HepG2 (cell line): Measurements from ENCODE around the gene ASL. TPM values are rescaled to one million over a fixed set of nuclear protein-coding genes. Genes with fewer than 3 reads are reported as not detected.

Source experiments
- HNRNPH1 ChIP-seq: fragments of 200-400 bp; formaldehyde crosslinking; optimal IDR thresholded peaks from 2 replicates; pipeline ENCODE3; 2017; ENCODE audit warnings: mild to moderate bottlenecking, low read depth, low read length
- KDM1A ChIP-seq: IDR thresholded peaks from 2 replicates; pipeline ENCODE4 v1.6.1; 2016; ENCODE audit warnings: missing compliant biosample characterization
- PHF20 ChIP-seq: sonication (generic); formaldehyde crosslinking; IDR thresholded peaks from 2 replicates; pipeline ENCODE4 v1.5.0; 2020; ENCODE audit warnings: mild to moderate bottlenecking, missing genetic modification reagents
- RNF2 ChIP-seq: fragments of 450-650 bp; conservative IDR thresholded peaks from 2 replicates; pipeline ENCODE4 v1.6.1; 2016; ENCODE audit warnings: low read depth
- SOX6 ChIP-seq, 2 experiments: fragments of 450-650 bp in 1 of 2; sonication (generic) in 1 of 2; formaldehyde crosslinking in 1 of 2; IDR thresholded peaks; 2 replicates each; pipeline versions ENCODE4 v1.4.0 to v1.6.1; 2017 to 2020; ENCODE audit warnings: antibody characterized with exemption in 1 of 2, mild to moderate bottlenecking in 1 of 2, missing genetic modification reagents in 1 of 2
- TARDBP ChIP-seq: sonication (generic); formaldehyde crosslinking; IDR thresholded peaks from 2 replicates; pipeline ENCODE4 v1.8.0; 2022; ENCODE audit warnings: mild to moderate bottlenecking, missing genetic modification reagents
- ZNF510 ChIP-seq: sonication (generic); formaldehyde crosslinking; IDR thresholded peaks from 2 replicates; pipeline ENCODE4 v1.4.0; 2020; ENCODE audit warnings: low read depth, mild to moderate bottlenecking, missing genetic modification reagents
- ZNF562 ChIP-seq: sonication (generic); formaldehyde crosslinking; IDR thresholded peaks from 2 replicates; pipeline ENCODE4 v1.8.0; 2022; ENCODE audit warnings: missing genetic modification reagents, borderline replicate concordance
- ZNF605 ChIP-seq: sonication (generic); formaldehyde crosslinking; IDR thresholded peaks from 2 replicates; pipeline ENCODE4 v1.8.0; 2022; ENCODE audit warnings: mild to moderate bottlenecking, missing genetic modification reagents
- ZNF709 ChIP-seq: sonication (generic); formaldehyde crosslinking; IDR thresholded peaks from 2 replicates; pipeline ENCODE4 v1.5.0; 2020; ENCODE audit warnings: mild to moderate bottlenecking, missing genetic modification reagents
- ZNF746 ChIP-seq: sonication (generic); formaldehyde crosslinking; IDR thresholded peaks from 2 replicates; pipeline ENCODE4 v1.8.0; 2022; ENCODE audit warnings: mild to moderate bottlenecking, missing genetic modification reagents
- ZNF768 ChIP-seq: sonication (generic); formaldehyde crosslinking; IDR thresholded peaks from 2 replicates; pipeline ENCODE4 v1.4.0; 2020; ENCODE audit warnings: missing genetic modification reagents
- polyA plus RNA-seq, 8 experiments: library from polyadenylated mRNA; depleted of rRNA in 3 of 8; stranded (reverse) in 7 of 8; unstranded in 1 of 8; fragments of >200 nt; fragmentation: Illumina TruSeq in 4 of 8; extraction: Trizol in 4 of 8; gene quantifications; 2 replicates each; pipeline versions ENCODE4 v1.2.1 to v1.2.3, GENCODE V29; 2011 to 2016; ENCODE audit warnings: low read depth in 4 of 8, missing spikeins in 1 of 8, mixed read lengths in 1 of 8; ENCODE audit not compliant: insufficient read depth in 1 of 8
- total RNA-seq, 5 experiments: library from RNA; depleted of rRNA; stranded (reverse); fragments of >200 nt; fragmentation: Illumina TruSeq; extraction: Trizol; gene quantifications; 2 replicates each; pipeline ENCODE4 v1.2.3, GENCODE V29; 2016; ENCODE audit warnings: low read depth in 1 of 5
- TF ChIP-seq, protein P1 (sequence below): sonication (generic); formaldehyde crosslinking; IDR thresholded peaks from 2 replicates; pipeline ENCODE4 v1.8.1; 2023; ENCODE audit warnings: mild to moderate bottlenecking, missing genetic modification reagents
- TF ChIP-seq, protein P2 (sequence below): sonication (generic); formaldehyde crosslinking; IDR thresholded peaks from 2 replicates; pipeline ENCODE4 v1.4.0; 2020; ENCODE audit warnings: missing genetic modification reagents, mild to moderate bottlenecking, borderline replicate concordance
- TF ChIP-seq, protein P3 (sequence below): sonication (generic); formaldehyde crosslinking; IDR thresholded peaks from 2 replicates; pipeline ENCODE4 v1.9.0; 2022; ENCODE audit warnings: missing genetic modification reagents, mild to moderate bottlenecking, borderline replicate concordance
- TF ChIP-seq, protein P4 (sequence below): sonication (generic); formaldehyde crosslinking; IDR thresholded peaks from 2 replicates; pipeline ENCODE4; 2020; ENCODE audit warnings: missing genetic modification reagents, mild to moderate bottlenecking, borderline replicate concordance
- TF ChIP-seq, protein P5 (sequence below): sonication (generic); formaldehyde crosslinking; IDR thresholded peaks from 2 replicates; pipeline ENCODE4 v1.4.0; 2020; ENCODE audit warnings: missing genetic modification reagents
- TF ChIP-seq, protein P6 (sequence below): sonication (generic); formaldehyde crosslinking; IDR thresholded peaks from 2 replicates; pipeline ENCODE4 v1.4.0; 2020; ENCODE audit warnings: mild to moderate bottlenecking, missing genetic modification reagents, borderline replicate concordance

ASL gene
- total and polyA plus RNA-seq, 2 of the 13 experiments (the other 11 are each of a cell fraction or from before 2014, with no cell fraction given), result 71.4 to 96.5 TPM

DNA sequence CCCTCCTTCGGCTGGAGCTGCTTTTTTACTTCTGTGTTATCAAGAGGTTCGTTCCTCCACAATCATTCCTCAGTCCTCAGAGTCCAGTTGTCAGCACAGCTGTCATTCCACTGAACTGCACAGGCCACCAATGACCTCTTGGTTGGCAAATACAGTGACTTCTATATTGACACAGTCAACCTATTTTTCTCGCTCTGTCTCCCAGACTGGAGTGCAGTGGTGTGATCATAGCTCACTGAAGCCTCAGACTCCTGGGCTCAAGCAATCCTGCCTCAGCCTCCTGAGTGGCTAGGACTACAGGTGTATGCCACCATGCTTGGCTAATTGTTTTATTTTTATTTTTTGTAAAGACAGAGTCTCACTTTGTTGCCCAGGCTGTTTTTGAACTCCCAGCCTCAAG is 66.7 kb downstream of the ASL start (continued):
- TF ChIP-seq KDM1A, result no peak
- TF ChIP-seq ZNF510 (CRISPR knock-in tag), result no peak
- no peak for TF ChIP-seq ZNF768
- TF ChIP-seq, protein P1, sequence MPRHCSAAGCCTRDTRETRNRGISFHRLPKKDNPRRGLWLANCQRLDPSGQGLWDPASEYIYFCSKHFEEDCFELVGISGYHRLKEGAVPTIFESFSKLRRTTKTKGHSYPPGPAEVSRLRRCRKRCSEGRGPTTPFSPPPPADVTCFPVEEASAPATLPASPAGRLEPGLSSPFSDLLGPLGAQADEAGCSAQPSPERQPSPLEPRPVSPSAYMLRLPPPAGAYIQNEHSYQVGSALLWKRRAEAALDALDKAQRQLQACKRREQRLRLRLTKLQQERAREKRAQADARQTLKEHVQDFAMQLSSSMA (CRISPR knock-in tag), result no peak
- TF ChIP-seq, protein P2, sequence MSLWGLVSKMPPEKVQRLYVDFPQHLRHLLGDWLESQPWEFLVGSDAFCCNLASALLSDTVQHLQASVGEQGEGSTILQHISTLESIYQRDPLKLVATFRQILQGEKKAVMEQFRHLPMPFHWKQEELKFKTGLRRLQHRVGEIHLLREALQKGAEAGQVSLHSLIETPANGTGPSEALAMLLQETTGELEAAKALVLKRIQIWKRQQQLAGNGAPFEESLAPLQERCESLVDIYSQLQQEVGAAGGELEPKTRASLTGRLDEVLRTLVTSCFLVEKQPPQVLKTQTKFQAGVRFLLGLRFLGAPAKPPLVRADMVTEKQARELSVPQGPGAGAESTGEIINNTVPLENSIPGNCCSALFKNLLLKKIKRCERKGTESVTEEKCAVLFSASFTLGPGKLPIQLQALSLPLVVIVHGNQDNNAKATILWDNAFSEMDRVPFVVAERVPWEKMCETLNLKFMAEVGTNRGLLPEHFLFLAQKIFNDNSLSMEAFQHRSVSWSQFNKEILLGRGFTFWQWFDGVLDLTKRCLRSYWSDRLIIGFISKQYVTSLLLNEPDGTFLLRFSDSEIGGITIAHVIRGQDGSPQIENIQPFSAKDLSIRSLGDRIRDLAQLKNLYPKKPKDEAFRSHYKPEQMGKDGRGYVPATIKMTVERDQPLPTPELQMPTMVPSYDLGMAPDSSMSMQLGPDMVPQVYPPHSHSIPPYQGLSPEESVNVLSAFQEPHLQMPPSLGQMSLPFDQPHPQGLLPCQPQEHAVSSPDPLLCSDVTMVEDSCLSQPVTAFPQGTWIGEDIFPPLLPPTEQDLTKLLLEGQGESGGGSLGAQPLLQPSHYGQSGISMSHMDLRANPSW (CRISPR knock-in tag), result 0 out of 2 replicates have a peak, but pooled peaks have one; percentile 20
- no peak; the same call in 1 of the 2 replicates for TF ChIP-seq TARDBP (CRISPR knock-in tag)
- TF ChIP-seq, protein P3, sequence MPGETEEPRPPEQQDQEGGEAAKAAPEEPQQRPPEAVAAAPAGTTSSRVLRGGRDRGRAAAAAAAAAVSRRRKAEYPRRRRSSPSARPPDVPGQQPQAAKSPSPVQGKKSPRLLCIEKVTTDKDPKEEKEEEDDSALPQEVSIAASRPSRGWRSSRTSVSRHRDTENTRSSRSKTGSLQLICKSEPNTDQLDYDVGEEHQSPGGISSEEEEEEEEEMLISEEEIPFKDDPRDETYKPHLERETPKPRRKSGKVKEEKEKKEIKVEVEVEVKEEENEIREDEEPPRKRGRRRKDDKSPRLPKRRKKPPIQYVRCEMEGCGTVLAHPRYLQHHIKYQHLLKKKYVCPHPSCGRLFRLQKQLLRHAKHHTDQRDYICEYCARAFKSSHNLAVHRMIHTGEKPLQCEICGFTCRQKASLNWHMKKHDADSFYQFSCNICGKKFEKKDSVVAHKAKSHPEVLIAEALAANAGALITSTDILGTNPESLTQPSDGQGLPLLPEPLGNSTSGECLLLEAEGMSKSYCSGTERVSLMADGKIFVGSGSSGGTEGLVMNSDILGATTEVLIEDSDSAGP, result no peak; the same call in 1 of the 2 replicates
- TF ChIP-seq HNRNPH1, result no peak
- no peak for TF ChIP-seq ZNF605 (CRISPR knock-in tag)
- no peak for TF ChIP-seq RNF2
- no peak for TF ChIP-seq SOX6 (IDR thresholded peaks at IDR 0.05)
- peak; percentile 65 for TF ChIP-seq SOX6 (CRISPR knock-in tag; IDR thresholded peaks at IDR 0.05)
- no peak for TF ChIP-seq PHF20 (CRISPR knock-in tag)
- TF ChIP-seq, protein P4, sequence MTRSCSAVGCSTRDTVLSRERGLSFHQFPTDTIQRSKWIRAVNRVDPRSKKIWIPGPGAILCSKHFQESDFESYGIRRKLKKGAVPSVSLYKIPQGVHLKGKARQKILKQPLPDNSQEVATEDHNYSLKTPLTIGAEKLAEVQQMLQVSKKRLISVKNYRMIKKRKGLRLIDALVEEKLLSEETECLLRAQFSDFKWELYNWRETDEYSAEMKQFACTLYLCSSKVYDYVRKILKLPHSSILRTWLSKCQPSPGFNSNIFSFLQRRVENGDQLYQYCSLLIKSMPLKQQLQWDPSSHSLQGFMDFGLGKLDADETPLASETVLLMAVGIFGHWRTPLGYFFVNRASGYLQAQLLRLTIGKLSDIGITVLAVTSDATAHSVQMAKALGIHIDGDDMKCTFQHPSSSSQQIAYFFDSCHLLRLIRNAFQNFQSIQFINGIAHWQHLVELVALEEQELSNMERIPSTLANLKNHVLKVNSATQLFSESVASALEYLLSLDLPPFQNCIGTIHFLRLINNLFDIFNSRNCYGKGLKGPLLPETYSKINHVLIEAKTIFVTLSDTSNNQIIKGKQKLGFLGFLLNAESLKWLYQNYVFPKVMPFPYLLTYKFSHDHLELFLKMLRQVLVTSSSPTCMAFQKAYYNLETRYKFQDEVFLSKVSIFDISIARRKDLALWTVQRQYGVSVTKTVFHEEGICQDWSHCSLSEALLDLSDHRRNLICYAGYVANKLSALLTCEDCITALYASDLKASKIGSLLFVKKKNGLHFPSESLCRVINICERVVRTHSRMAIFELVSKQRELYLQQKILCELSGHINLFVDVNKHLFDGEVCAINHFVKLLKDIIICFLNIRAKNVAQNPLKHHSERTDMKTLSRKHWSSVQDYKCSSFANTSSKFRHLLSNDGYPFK (CRISPR knock-in tag), result no peak
- TF ChIP-seq, protein P5, sequence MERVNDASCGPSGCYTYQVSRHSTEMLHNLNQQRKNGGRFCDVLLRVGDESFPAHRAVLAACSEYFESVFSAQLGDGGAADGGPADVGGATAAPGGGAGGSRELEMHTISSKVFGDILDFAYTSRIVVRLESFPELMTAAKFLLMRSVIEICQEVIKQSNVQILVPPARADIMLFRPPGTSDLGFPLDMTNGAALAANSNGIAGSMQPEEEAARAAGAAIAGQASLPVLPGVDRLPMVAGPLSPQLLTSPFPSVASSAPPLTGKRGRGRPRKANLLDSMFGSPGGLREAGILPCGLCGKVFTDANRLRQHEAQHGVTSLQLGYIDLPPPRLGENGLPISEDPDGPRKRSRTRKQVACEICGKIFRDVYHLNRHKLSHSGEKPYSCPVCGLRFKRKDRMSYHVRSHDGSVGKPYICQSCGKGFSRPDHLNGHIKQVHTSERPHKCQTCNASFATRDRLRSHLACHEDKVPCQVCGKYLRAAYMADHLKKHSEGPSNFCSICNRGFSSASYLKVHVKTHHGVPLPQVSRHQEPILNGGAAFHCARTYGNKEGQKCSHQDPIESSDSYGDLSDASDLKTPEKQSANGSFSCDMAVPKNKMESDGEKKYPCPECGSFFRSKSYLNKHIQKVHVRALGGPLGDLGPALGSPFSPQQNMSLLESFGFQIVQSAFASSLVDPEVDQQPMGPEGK (CRISPR knock-in tag), result no peak
- no peak for TF ChIP-seq ZNF562 (CRISPR knock-in tag)
- TF ChIP-seq ZNF746 (CRISPR knock-in tag), result no peak
- TF ChIP-seq ZNF709, result no peak
- TF ChIP-seq, protein P6, sequence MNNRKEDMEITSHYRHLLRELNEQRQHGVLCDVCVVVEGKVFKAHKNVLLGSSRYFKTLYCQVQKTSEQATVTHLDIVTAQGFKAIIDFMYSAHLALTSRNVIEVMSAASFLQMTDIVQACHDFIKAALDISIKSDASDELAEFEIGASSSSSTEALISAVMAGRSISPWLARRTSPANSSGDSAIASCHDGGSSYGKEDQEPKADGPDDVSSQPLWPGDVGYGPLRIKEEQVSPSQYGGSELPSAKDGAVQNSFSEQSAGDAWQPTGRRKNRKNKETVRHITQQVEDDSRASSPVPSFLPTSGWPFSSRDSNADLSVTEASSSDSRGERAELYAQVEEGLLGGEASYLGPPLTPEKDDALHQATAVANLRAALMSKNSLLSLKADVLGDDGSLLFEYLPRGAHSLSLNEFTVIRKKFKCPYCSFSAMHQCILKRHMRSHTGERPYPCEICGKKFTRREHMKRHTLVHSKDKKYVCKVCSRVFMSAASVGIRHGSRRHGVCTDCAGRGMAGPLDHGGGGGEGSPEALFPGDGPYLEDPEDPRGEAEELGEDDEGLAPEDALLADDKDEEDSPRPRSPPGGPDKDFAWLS (CRISPR knock-in tag), result no peak
